Activated effector memory CD4-positive, alpha-beta T cell treated with Interleukin-2 at 50 U/mL for 16 hours (primary cell): ENCODE data around the gene ST6GALNAC1.
"Not testable (repeated sequence)": the region's sequence is repeated elsewhere in the genome, so short reads cannot be mapped to it uniquely, and the experiment has no call there.

Experiments
- DNase-seq: peaks from one replicate; pipeline ENCODE4 v3.0.0-alpha.2; 2020

ST6GALNAC1 gene

DNA sequence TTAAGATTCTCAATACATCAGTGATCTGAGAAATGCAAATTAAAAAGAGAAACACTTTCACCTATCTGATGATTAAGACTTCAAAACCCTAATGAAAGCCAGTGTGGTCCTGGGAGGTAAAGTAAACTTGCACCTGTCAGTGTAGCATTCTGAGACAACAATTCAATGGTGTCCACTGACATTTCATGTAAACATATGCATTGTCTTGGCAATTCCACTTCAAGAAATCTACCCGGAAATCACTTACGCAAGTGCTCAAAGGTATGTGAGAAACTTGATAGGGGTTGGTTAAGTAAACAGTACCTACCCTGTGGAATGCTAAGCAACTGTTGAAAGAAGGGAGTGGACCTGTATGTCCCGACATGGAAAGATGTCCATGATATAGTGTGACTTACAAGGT, 2.1 kb downstream of the ST6GALNAC1 start:
- DNase-seq: no peak

DNA sequence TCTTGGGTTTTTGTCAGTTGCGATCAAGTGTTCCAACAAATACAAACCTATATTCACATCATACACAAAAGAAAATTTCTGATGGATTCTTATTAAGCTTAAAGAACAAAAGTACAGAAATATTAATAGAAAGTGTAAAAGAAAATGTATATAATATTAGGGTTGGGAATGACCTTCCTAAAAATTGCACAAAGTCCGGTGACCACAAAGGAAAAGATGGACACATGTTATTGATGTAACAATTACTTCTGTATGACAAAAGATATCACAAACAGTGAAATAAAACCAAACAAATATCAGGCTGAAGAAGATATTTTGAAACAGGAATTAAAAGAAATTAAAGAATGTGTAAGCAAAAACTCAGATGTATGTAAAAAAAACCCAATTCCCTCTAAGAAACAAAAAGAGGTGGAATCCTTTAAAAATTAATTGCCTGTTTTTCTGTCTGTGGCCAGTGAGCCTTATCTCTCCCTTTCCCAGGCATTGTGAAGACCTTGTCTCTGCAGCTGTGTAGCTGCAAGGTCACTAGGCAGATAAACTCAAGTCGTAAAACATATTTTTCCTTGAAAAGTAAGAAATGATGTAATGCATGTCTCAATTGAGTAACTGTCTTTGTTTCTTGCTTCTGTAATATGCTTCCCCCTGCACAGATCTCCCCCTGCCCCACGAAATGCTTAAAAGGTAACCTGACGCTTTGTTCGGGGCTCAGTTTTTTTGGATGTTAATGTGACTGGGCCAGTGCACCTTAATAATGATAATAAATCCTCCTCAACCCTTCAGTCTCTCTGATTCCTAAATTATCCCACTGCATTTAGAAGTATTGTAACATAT, 2.8 kb downstream of the ST6GALNAC1 start:
- DNase-seq: no peak

DNA sequence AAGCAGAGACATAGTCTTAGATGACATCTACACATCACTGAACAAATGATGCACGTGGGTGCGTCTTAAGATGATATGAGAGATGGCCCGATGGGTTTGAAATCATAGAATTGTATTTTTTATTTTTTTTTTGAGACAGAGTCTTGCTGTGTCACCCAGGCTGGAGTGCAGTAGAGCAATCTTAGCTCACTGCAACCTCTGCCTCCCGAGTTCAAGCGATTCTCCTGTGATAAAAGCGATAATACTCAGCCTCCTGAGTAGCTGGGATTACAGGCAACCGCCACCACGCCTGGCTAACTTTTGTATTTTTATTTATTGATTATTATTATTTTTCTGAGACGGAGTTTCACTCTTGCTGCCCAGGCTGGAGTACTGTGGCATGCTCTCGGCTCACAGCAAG, 5.3 kb downstream of the ST6GALNAC1 start:
- no peak for DNase-seq

DNA sequence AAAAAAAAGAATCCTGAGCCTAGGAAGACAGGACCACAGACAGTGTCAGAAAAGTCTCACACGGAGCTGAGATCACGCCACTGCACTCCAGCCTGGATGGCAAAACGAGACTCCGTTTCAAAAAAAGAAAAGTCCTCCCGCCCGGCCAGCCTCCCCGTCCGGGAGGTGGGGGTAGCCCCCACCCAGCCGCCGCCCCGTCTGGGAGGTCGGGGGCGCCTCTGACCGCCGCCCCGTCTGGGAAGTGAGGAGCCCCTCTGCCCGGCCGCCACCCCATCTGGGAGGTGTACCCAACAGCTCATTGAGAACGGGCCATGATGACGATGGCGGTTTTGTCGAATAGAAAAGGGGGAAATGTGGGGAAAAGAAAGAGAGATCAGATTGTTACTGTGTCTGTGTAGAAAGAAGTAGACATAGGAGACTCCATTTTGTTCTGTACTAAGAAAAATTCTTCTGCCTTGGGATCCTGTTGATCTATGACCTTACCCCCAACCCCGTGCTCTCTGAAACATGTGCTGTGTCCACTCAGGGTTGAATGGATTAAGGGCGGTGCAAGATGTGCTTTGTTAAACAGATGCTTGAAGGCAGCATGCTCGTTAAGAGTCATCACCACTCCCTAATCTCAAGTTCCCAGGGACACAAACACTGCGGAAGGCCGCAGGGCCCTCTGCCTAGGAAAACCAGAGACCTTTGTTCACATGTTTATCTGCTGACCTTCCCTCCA, 6.9 kb downstream of the ST6GALNAC1 start:
- DNase-seq: not testable (repeated sequence)

DNA sequence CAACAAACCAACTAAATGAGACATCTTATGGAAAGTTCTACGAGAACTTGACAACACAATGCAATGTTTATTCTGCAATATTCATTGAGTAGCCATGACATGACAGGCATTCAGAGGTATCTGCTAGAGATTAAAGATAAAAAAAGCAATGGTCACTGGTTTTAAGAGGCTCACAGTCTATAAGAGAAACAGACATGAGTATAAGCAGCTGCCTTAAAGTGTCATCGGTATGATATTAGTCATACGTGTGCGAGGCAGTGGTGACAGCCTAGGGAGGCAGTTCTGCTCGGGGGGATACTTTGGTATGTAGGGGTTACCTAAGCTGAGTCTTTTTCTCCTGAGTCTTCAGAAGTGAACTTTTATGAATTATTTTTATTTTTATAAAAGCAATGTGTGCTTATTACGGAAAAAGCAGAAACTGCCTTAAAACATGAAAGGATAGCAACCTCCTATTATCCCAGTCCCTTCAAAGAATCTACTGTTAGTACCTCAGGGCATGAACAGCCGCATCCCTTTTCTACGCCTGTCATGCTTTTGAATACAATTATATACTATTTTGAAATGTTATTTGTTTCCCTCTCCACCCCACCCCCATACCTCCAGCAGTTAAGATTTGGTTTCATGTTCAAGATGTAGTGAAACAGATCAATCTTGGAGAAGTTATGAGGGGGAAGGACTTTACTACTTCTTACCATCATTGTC, 7.7 kb downstream of the ST6GALNAC1 start:
- DNase-seq: no peak

DNA sequence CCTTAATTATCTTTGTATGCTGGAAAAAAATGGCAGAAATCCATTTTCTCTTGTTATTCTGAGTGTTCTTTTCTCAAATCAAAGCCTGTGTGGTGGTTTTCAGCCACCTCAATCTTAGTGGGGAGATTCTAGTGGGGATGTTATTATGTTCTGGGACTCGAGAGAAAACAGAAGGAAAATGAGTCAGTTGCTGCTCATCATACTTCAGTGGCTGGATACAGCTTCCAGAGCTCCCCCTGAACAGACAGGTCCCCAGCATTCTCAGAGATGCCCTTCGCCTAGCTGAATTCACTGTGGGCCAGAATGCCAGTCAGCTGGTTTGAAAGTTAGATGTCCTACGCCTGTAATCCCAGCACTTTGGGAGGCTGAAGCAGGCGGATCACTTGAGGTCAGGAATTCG, 8.5 kb downstream of the ST6GALNAC1 start:
- DNase-seq: no peak

DNA sequence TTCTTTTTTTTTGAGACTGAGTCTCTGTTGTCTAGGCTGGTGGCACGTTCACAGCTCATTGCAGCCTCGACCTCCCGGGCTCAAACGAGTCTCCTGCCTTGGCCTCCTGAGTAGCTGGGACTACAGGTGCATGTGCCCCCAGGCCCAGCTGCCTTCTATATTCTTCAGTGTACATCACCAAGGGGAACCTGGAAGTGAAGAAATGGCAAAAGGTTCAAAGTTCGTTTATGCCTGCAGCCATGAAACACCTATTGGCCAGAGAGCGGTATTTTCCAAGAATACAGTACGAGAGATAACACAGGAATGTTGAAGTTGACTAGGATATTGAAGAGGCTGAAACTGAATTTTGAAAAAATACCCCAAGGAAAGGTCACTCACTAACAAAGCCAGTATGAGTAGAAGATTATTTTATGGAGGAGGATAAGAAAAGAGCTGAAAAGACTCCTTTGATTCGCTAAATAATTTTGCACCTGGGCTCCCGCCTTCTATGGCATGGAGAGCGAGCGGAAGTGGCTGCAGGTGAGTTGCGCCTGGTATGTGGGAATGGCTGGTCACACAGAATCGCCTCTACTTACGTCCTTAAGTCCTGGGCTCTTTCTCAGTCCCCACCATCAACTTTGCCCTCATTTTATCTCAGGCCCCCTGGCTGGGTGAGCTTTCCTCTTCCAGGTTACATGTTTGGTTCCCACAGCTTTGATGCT, 9.8 kb downstream of the ST6GALNAC1 start:
- DNase-seq: no peak

DNA sequence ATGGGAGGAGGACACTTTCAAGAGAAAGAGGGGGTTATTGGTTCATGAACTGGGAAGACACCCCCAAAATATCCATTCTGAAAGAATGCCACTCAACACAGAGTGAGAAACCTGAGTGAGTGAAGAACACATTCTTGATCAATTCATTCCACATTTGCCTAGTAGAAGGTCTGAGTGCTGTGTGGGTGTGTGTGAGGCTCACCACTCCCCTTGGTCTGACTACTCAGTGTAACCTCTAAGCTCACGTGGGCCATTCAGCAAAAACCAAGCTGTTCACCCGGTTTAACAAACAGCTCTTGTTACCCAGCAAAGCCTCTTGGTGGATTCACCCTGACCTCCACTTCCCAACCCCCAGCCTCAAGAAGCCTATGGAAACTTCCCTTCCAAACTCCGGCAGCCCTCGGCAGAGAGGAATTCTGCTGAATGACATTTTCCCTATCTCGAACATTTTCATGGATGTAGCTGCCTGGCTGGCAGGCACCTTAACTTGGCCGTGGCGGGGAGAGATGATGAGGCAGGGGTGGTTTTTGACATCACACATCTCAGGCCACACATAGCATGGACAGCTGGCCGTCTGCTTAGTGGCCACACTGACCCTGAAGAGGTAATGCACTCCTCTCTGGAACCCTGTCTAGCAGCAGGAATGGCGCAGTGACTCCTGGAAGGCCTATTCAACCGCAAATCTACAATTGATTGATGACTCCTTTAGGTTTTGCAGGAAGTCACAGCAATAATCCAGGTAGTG, 11.6 kb downstream of the ST6GALNAC1 start:
- no peak for DNase-seq

DNA sequence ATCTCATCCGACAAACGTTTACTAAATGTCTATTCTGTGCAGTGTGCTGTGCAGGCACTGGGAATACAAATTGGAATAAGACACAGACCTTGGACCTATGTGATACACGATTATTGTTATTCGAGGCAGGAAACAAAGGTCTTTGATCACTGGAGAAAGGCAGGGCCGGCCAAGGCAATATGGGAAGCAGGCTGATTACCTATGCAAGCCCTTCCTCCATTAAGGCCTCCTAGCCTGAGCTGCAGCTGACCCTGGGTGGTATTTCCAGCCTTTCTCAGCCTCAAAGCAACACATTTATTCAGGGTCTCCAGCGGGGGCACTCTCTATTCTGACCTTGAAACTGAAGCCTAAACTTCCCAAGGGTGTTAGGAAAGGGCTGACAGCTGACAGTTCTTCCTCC, 13.4 kb downstream of the ST6GALNAC1 start:
- no peak for DNase-seq

DNA sequence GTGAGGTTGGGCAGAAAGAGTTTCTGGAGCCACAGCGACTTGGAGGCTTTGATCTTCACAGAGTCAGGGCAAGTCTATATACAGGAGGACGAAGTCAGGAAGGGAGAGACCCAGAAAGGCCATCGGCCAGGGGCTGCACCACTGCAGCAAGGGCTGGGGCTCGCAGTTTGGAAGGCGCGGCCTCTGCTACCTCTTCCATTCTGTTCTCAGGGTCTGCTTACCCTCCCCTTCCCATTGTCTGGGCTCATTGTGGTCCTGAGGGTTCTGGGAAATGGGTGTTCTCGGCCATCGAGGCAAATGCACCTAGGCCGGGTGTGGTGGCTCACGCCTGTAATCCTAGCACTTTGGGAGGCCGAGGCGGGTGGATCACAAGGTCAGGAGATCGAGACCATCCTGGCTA, 16.0 kb downstream of the ST6GALNAC1 start:
- no peak for DNase-seq

DNA sequence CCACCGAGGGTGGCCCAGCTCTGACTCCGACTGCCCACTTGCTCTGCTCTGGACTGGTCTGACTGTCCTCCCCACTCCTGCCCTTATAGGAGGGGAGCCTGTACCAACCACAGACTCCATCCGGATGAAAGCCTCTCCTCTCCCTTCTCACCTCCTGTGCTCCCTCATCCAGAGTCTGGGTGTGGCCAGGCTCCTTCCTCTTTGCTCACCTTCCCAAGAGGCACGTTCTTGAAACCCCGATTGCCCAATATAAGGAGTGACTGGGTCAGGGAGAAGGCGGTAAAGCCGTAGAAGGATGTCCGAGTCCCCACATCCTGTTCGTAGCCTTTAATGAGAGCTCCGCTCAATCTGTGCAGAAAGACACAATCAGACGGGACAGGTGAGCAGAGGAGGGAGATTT, 17.1 kb downstream of the ST6GALNAC1 start:
- no peak for DNase-seq

DNA sequence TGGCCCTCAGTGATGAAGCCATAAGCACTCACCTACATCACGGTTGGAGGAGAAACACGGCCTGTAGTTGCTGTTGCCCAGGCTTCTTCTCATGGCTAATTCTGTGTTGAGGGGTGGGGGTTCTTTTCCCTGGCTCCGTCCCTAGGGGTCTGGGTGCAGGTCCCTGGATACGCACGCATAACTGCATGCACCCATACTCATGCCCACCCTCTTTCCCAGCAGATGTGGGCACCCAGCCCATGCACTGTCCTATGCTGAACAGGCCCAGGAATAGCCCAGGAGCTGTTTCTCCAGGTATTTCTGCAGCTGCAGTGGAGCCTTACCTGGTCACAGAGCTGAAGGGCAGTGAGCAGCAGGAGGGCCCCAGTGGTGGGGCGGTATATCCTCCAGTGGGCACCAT, 18.1 kb downstream of the ST6GALNAC1 start:
- DNase-seq: no peak

DNA sequence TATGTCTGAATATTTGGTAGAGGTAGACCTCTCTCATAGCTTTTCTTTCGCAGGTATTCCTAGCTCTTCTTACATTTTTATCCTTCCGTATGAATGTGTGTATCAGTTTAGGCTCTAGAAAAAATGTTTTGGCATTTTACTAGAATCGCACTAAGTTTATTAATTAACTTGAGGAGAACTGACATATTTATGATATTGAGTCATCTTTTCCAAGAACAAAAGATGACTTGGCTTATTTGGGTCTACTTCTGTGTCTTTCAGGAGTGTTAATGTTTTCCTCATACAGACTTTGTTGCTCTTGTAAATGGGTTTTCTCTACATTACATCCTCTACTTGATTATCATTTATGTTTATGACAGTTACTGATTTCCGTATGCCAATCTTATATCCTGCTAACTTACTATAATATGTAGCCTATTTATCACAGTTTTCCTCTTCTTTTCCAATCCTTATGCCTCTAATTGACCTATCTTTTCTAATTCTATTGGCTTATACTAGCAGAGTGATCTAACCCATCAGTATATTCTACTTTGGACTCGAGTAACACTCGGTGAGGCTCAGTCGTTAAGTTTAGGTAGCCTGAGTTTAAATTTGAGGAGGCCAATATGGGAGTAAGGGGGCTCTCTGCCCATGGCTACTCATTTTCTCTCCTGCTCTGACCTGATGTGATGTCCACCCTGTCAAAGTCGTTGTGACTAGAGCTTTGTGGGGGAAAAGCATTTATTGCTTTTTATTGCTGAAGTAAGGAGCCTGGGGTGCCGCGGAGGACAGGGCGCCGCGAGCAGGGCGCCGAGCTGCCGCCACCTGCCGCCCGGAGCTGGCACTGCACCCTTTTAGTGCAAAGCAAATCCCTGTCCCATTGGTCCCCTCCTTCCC, 20.0 kb downstream of the ST6GALNAC1 start:
- DNase-seq: peak; percentile 63

DNA sequence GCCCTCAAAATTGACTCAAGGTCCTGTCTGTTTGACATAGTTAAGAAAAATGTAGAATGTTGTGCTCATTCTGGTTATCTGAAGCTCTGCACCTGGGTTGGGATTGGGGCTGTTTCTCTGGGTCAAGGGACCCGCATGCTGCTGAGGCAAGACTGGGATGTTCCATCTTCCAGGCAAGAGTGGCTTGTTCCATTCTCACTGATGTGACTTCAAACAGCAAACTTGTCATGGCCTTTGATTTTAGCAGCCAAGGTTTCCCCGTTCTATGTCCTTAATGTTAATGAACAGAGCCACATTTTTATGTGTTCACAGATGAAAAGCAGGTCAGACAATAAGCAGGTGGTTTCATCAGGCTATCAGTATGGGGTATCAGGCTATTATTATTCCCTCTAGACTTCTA, 25.7 kb downstream of the ST6GALNAC1 start:
- no peak for DNase-seq

DNA sequence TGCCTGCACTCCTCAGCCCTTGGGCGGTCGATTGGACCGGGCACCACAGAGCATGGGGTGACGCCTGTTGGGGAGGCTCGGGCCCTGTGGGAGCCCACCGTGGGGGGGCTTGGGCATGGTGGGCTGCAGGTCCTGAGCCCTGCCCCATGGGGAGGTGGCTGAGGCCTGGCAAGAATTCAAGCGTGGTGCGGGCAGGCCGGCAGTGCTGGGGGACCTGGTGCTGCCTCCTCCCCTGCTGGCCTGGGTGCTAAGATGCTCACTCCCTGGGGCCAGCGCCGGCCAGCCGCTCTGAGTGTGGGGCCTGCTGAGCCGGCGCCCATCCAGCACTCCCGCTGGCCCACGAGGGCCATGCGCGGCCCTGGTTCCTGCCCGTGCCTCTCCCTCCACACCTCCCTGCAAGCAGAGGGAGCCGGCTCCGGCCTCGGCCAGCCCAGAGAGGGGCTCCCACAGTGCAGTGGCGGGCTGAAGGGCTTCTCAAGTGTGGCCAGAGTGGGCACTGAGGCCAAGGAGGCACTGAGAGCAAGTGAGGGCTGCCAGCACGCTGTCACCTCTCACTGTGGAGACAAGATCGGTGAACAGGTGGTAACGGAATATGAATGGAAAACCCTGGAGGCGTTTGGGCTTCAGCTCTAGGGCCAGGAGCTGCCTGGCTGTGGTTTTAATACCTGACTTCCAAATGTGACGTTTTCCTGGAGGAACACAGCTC, 28.5 kb downstream of the ST6GALNAC1 start:
- DNase-seq: no peak

DNA sequence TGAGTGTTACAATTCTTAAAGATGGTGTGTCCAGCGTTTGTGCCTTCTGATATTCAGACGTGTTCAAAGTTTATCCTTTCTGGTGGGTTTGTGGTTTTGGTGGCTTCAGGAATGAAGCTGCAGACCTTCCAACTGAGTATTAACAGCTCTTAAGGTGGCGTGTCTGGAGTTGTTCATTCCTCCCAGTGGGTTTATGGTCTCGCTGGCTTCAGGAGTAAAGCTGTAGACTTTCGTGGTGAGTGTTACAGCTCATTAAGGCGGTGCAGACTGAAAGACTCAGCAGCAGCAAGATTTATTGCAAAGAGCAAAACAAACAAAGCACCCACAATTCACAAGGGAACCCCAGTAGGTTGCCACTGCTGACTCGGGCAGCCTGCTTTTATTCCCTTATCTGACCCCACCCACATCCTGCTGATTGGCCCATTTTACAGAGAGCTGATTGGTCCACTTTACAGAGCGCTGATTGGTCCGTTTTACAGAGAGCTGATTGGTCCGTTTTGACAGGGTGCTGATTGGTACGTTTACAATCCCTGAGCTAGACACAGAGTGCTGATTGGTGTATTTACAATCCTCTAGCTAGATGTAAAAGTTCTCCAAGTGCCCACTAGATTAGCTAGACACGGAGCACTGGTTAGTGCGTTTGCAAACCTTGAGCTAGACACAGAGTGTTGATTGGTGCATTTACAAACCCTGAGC, 29.3 kb downstream of the ST6GALNAC1 start:
- not testable (repeated sequence) for DNase-seq

DNA sequence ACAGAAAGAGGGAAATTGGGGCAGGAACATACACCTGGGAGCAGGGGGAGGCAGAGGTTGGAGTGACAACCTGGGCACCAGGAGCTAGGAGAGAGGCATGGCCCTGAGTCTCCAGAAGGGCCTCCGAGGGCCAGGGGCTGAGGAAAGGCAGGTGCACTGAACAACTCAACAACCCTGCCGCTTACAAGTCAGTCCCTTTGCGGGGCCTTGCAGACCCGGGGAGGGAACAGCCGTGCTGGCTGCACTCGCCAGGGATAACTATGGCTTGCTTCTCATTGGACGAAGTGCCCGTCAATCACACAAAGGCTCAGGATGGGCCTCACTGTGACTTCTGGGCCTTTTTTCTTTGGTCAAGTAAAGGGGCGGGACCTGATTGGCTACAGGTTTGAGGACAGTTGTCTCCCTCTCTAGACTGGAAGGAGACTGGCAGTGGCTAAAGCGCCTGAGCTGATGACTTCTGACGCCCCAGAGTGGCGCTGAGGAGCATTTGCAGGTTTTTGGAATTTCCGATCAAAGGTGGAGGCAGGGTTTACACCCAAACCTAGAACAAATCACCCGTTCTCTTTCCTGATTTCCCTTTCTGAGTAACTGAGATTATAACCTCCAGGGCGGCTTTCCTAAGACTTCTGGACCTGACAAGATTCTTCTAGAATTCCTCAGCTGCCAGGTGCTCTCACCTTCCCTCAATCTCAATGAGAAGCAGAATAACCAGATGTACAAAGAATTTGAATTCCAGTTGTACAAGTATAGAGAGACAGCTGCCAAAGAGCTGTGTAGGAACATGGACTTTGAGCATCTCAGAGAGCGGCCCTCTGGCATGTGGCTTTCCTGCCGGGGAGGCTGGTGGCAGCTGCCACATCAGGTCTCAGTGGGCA, 30.3 kb downstream of the ST6GALNAC1 start:
- DNase-seq: no peak

DNA sequence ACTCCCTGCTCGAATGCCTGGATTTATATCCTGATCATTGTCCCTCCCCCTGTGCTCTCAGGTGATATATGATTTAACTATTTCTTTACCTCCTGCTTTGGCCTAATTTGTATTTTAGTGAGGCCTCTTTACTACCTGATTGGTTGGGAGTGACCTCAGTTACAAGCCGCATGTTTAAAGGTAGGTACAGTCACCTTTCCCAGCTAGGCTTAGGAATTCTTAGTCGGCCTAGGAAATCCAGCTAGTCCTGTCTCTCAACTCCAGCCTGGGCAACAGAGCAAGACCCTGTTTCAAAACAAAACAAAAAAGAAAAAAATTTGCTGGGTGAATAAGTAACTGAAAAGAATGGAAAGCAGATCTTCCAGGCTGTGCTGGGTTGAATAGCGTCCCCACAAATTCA, 31.1 kb downstream of the ST6GALNAC1 start:
- DNase-seq: no peak

DNA sequence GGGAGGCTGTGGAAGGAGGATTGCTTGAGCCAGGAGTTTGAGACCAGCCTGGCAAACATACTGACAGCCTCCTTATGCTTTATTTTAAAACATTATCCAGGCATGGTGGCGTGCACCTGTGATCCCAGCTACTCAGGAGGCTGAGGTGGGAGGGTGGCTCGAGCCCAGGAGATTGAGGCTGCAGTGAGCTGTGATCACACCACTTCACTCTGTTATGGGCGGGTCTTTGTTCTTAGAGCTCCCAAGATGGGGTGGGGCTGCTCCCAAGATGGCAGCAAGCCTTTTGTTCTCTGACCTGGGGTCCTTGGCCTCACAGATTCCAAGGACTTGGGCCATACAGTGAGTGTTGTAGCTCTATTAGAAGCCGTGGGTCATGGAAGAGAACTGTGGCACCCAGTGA, 31.8 kb downstream of the ST6GALNAC1 start:
- no peak for DNase-seq
